ENCODE measurements around the gene CLEC16A. TPM values are rescaled to one million over a fixed set of nuclear protein-coding genes. Genes with fewer than 3 reads are reported as not detected.

Gene CLEC16A
- total RNA-seq, 4 donors from 2014 or later = 19.9 to 38.3 (median 35.0) TPM

GRCh38 chr16:10968498-10968897, 24.1 kb downstream of the CLEC16A start:
- Histone ChIP-seq H3K9me3 (no peaks in the 10 kb centered on the region), H3K27ac (no peak overlapping the region), H3K4me3 (no peak overlapping the region), H3K36me3 (peaks cover 0 to 48% of the 10 kb centered on the region in 2 donors), H3K27me3 (no peaks in the 10 kb centered on the region), H3K4me1 (peaks cover 0 to 22% (median 8%) of the 10 kb centered on the region in 3 donors)
- no peak for TF ChIP-seq CTCF (IDR thresholded peaks at IDR 0.05)
- no peak for TF ChIP-seq POLR2AphosphoS5 (IDR thresholded peaks at IDR 0.05)
- no peak for ATAC-seq
- 86 to 100% methylated on average over 1 to 2 of the region's 3 CpGs for WGBS, 2 donors (ENCODE audit: low coverage in 1 of 2)

DNA sequence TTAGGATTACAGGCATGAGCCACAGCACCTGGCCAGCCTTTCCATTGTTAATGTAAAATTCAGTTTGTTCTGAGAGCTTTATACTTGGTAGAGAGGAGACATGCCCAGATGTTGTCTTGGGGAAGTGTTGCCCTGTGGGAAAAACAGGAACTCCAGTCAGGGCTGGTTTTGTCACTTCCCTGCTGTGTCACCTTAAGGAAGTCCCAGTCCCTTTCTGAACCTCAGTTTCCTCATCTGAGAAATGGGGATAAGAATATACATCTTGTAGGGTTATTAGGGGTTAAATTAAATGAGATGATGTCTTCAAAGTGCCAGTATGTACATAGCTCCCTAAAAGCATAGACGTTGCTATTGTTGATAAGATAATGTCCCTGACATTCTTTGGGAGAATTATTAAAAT, 25.3 kb downstream of the CLEC16A start:
- peaks cover 0 to 12% (median 8%) of the 10 kb centered on the region in 3 donors for H3K4me1 ChIP-seq
- H3K36me3 ChIP-seq = peaks cover 0 to 54% of the 10 kb centered on the region in 2 donors
- no peaks in the 10 kb centered on the region for H3K9me3 ChIP-seq
- no peak overlapping the region for H3K4me3 ChIP-seq
- no peak overlapping the region for H3K27ac ChIP-seq
- H3K27me3 ChIP-seq = no peaks in the 10 kb centered on the region
- 40 to 43% methylated on average over 1 of the region's 1 CpG for WGBS, 2 donors (ENCODE audit: low coverage in 1 of 2)
- no peak for TF ChIP-seq POLR2A (IDR thresholded peaks at IDR 0.05)
- TF ChIP-seq CTCF (IDR thresholded peaks at IDR 0.05) = no peak
- TF ChIP-seq EP300 (IDR thresholded peaks at IDR 0.05) = no peak
- no peak for TF ChIP-seq POLR2AphosphoS5 (IDR thresholded peaks at IDR 0.05)
- ATAC-seq = no peak

DNA sequence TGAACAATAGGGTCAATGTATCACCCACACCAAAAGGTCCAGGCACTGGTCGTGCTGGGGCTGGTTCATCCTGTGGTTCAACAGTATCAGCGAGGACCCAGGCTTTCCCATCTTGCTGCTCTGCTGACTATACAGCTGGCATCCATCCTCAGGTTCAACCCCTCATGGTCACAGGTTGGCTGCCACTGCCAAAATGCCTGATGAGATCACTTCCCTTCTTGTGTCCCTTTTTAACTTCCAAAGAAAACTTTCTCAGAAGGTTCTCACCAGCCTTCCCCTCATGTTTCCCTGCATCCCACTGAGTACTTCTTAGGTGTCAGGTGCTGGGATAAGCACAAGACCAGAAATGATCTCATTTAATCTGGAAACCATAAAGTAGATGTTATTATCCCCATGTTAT, 25.7 kb downstream of the CLEC16A start:
- whole genome bisulfite sequencing, 2 donors (ENCODE audit: low coverage in 1 of 2) = 73 to 90% methylated on average over 2 of the region's 2 CpGs
- H3K36me3 ChIP-seq = peaks cover 0 to 54% of the 10 kb centered on the region in 2 donors
- H3K4me3 ChIP-seq = no peak overlapping the region
- H3K9me3 ChIP-seq = no peaks in the 10 kb centered on the region
- peaks cover 0 to 10% (median 8%) of the 10 kb centered on the region in 3 donors for H3K4me1 ChIP-seq
- peak; percentile 23 for ATAC-seq
- no peak overlapping the region for H3K27ac ChIP-seq
- TF ChIP-seq EP300 (IDR thresholded peaks at IDR 0.05) = no peak
- TF ChIP-seq POLR2AphosphoS5 (IDR thresholded peaks at IDR 0.05) = no peak
- TF ChIP-seq CTCF (IDR thresholded peaks at IDR 0.05) = no peak
- TF ChIP-seq POLR2A (IDR thresholded peaks at IDR 0.05) = no peak
- no peaks in the 10 kb centered on the region for H3K27me3 ChIP-seq

GRCh38 chr16:10971560-10971961, 27.2 kb downstream of the CLEC16A start:
- H3K9me3 ChIP-seq = no peaks in the 10 kb centered on the region
- no peaks in the 10 kb centered on the region for H3K27me3 ChIP-seq
- peak overlapping the region in 2 of 4 donors; percentile 11 to 14 for H3K27ac ChIP-seq
- peaks cover 0 to 10% (median 8%) of the 10 kb centered on the region in 3 donors for H3K4me1 ChIP-seq
- peaks cover 0 to 63% of the 10 kb centered on the region in 2 donors for H3K36me3 ChIP-seq
- no peak overlapping the region for H3K4me3 ChIP-seq
- ATAC-seq = peak; percentile 79
- peak; percentile 70 to 92 (median 84) for TF ChIP-seq CTCF (IDR thresholded peaks at IDR 0.05)
- peak; percentile 27 for TF ChIP-seq POLR2AphosphoS5 (IDR thresholded peaks at IDR 0.05)
- no peak for TF ChIP-seq EP300 (IDR thresholded peaks at IDR 0.05)
- WGBS, 2 donors (ENCODE audit: low coverage in 1 of 2) = 26 to 29% methylated on average over 3 of the region's 3 CpGs

DNA sequence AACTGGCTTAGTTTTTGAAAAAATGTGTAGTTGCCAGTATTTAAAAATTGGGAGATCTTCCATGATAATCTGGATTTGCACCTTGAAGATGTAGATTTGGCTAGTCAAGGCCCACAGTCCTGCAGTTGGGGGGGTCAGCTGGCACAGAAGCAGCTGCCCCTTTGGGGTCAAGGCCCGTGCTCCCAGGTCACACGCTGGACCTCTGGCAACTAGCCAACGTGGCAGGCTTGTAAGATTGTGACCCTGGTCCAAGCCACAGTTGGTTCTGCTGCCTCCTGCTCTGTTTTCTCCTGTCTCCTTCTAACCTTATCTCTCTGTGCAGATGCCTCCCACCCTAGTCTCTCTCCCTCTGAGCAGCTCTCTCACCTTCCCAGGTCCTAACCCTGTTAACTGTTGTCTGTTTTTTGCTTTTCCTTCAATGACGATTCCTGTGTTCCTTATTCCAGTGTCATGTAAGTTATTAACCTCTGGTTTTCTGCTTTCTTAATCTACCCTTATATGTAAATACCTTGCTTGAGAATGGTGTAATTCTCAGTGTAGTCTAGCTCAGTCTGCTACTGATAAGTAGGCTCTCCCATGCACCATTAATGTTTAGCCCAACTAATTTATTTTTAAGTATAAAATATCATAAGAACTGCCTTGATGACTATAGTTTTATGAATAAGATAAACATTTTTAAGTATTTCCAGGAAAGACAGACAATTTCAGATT, 27.9 kb downstream of the CLEC16A start:
- peak overlapping the region in 2 of 4 donors; percentile 11 to 14 for H3K27ac ChIP-seq
- H3K27me3 ChIP-seq = no peaks in the 10 kb centered on the region
- no peak for ATAC-seq
- H3K4me1 ChIP-seq = peaks cover 0 to 10% (median 8%) of the 10 kb centered on the region in 3 donors
- H3K36me3 ChIP-seq = peaks cover 0 to 60% of the 10 kb centered on the region in 2 donors
- no peak overlapping the region for H3K4me3 ChIP-seq
- H3K9me3 ChIP-seq = no peaks in the 10 kb centered on the region
- 33 to 46% methylated on average over 1 to 4 of the region's 4 CpGs for WGBS, 2 donors (ENCODE audit: low coverage in 1 of 2)
- TF ChIP-seq POLR2A (IDR thresholded peaks at IDR 0.05) = no peak
- TF ChIP-seq POLR2AphosphoS5 (IDR thresholded peaks at IDR 0.05) = no peak
- no peak for TF ChIP-seq EP300 (IDR thresholded peaks at IDR 0.05)
- TF ChIP-seq CTCF (IDR thresholded peaks at IDR 0.05) = no peak

Measured in gastroesophageal sphincter (tissue), 4 donors.